ENCODE measurements around the gene KLHL34. TPM values are rescaled to one million over a fixed set of nuclear protein-coding genes. Genes with fewer than 3 reads are reported as not detected.
A peak's percentile ranks its signal among the peaks of the same experiment; 100 is the strongest.

KLHL34 gene, protein sequence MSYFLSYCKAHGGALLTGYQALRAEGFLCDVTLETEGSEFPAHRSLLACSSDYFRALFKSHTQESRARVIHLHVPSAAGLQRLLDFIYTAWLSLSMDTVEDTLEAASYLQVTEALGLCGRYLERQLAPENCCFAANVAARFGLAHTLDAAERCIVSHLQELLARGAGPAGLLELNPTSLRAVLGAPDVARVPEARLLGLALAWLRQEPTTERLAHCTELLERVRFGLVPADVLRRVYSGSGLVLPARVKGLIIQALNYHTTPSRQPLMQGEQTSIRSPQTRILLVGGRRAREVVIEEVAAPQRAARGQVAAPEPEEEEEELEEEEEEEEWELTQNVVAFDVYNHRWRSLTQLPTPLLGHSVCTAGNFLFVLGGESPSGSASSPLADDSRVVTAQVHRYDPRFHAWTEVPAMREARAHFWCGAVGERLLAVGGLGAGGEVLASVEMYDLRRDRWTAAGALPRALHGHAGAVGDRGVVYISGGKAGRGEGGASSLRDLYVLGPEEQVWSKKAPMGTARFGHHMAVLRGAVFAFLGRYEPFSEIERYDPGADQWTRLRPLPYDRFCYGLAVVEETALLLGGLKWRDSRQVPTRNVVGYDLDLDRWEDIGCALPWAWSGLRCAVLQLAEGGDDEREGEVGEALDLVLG
- total RNA-seq = 1 to 10 TPM in 1 of 2 donors, under 1 TPM in 1; 0.76 to 1.5 TPM

DNA sequence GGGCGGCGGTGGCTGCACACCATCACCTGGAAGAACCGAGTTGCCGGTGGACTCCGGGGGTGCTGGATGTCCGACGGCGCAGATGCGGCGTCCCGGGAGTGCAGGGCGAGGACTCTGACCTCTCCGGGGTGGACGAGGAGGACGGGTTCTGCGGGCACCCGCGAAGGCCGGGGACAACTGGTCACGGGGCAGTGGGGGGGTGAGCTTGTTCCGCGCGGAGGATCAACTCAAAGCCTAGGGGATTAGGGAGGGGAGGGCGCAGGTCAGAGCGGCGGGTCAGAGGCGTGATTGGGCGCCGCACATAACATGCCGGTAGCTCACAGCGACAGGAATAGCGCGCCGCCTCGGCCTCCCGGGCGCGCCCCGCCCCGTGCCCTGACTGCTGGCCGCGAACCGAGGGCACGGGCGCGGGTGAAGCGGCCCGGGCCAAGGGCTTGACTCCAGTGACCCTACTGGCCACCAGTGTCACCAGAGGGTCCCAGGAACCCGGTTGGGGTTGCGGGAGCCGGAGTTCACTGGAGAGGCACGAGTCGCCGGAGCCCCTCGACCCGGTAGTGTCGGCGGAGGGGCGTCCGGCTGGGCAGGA, at the start of gene KLHL34:
Gene KLHL34 (minus strand): TSS at position 179 of the 586 bp plus-strand sequence. CDS start 542 bp downstream, outside the sequence.
- no peaks in the 10 kb centered on the region for H3K9me3 Mint-ChIP-seq
- peak within 1 kb of the TSS in 1 of 2 donors; percentile 54 for H3K27ac Mint-ChIP-seq
- H3K36me3 Mint-ChIP-seq = no peaks in the 10 kb centered on the region
- DNase-seq (ENCODE audit: low spot score in 2 of 2) (peak in 1 of 2 donors; percentile 5), ATAC-seq (peak; percentile 78 to 84)

DNA sequence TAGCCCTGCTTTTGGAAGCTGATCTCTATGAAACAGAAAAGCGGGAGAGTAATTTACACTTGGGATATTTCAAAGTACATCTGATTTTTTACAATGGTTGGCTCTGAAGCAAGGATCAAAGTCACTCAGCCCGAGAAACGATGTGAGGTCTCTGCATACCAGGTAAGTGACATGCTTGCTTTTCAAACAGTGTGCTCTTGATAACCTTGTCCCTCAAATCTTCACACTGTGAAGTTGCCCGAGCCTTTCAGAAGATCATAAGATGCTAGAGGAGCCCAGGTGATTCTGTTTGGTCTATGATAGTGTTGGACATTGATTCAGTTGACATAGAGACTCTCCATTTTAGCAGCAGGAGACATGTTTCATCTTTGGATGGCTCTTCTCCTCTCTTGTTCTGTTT, 47.1 kb upstream of the KLHL34 start:
- DNase-seq (ENCODE audit: low spot score in 2 of 2) (no peak), ATAC-seq (no peak)
- Mint-ChIP-seq H3K36me3 (no peaks in the 10 kb centered on the region), H3K9me3 (no peaks in the 10 kb centered on the region), H3K27ac (no peak overlapping the region)

DNA sequence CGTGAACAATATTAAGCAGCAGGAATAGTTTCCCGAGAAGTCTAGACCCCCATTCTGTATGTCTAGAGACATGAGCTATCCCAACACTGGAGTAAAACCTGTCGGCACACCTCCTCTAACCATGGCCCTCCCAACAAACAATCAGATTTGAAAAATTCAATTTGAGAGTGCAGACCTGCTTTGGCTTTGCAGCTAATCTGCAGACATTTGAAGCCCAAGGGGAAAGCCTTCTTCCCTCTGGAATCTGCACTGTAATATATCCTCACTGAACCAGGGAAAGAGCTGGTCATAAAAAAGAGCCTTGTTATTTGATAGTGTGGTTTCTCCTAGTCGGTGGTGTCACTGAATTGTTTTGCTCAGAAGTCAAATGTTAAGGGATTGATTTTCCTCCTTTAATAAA, 44.6 kb upstream of the KLHL34 start:
- ATAC-seq (no peak), DNase-seq (ENCODE audit: low spot score in 2 of 2) (no peak)
- Mint-ChIP-seq H3K36me3 (no peaks in the 10 kb centered on the region), H3K9me3 (no peaks in the 10 kb centered on the region), H3K27ac (no peak overlapping the region)

DNA sequence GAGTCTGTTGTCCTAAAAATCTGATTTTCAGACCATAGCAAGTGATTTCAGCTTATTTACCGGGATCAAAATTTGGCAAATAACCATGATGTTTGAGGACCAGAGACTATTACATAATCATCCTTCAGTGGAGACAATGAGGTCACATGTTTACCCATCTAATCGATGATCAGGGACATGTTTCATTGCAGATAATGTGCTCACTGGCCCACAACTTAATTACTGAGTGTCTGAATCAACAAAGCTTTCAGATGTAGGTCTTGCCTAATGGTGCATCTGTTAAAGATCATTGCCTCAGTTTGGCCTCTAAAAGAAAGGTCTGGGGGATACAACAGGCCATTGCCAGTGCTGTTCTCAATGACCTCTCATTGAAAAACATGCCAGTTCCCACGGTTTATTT, 42.8 kb upstream of the KLHL34 start:
- Mint-ChIP-seq H3K9me3 (no peaks in the 10 kb centered on the region), H3K27ac (no peak overlapping the region), H3K36me3 (no peaks in the 10 kb centered on the region)
- ATAC-seq (no peak), DNase-seq (ENCODE audit: low spot score in 2 of 2) (no peak)

DNA sequence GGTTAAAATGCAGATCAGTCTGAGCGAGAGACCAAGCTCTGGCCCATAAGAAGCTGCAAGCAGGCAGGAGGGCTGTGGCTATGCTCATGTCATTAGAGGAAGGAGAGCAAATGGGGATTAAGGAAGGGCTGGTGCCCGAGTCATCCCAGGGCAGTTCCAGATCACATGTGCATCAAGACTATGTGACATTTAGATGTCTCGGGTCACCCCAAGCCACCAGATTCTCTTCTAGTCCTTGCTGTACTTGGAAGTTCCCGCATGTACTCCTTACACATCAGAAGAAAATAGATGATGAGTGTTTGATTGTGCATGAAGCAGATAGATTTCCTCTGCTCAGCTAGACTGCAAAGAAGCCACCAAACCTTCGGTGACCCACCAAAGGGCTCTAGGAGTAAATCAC, 42.1 kb upstream of the KLHL34 start:
- Mint-ChIP-seq H3K27ac (no peak overlapping the region), H3K9me3 (no peaks in the 10 kb centered on the region), H3K36me3 (no peaks in the 10 kb centered on the region)
- ATAC-seq (no peak), DNase-seq (ENCODE audit: low spot score in 2 of 2) (no peak)

DNA sequence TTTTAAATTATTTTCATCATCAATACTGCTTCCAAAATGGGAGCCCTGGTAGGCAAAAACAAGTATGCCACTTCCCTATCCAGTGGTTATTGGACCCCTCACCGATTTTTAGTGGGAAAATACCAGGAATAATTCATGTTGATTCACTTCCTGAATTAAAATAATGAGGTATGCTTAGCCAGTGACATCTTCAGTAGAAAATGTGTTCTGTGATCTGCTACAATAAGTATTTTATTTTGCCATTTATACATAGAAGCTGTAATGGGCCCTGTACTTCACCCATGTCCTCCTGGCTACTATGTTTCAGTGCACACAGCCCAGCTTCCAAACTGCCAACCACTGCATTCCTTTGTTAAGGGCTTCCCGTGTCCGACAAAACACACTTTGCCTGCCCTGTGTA, 41.0 kb upstream of the KLHL34 start:
- H3K27ac Mint-ChIP-seq = no peak overlapping the region
- H3K36me3 Mint-ChIP-seq = no peaks in the 10 kb centered on the region
- ATAC-seq (no peak), DNase-seq (ENCODE audit: low spot score in 2 of 2) (no peak)
- H3K9me3 Mint-ChIP-seq = no peaks in the 10 kb centered on the region

DNA sequence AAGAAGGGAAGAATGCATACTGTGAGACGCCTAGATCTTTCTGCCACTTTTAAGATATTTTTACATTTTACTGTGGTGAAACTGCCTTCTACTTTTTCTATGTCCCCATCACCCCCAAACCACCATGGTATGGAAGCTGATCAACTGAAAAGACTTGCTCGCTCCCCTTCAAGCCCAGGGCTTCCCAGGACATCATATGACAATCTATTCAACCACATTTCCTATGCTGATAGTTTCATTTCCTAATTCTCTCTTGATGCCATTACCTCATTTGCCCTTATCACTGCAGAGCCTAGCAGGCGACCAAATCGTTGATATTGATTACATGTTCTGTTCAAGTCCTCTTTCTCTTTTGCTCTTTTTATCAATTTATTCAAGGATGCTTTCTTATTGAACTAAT, 40.1 kb upstream of the KLHL34 start:
- no peak for ATAC-seq
- DNase-seq (ENCODE audit: low spot score in 2 of 2) = no peak
- H3K9me3 Mint-ChIP-seq = no peaks in the 10 kb centered on the region
- no peaks in the 10 kb centered on the region for H3K36me3 Mint-ChIP-seq
- no peak overlapping the region for H3K27ac Mint-ChIP-seq

DNA sequence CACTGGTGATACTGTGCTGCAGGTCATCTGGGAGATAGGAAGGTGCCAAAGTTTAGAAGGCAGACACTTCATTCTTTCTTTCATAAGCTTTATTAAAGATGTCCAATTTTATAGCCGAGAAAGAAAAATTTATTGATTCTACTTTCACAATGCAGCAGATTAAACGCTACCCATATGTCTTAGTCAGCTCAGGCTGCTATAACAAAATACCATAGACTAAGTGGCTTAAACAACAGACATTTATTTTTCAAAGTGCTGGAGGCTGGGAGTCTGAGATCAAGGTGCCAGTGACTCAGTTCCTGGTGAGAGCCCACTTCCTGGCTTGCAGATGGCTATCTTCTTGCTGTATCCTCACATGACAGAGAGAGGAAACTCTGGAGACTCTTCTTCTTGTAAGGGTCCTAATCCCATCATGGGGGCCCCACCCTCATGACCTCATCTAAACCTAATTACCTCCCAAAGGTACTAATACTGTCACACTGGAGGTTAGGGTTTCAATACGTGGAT, 33.4 kb upstream of the KLHL34 start:
- ATAC-seq (peak in 1 of 2 donors; percentile 48), DNase-seq (ENCODE audit: low spot score in 2 of 2) (no peak)
- H3K36me3 Mint-ChIP-seq = no peaks in the 10 kb centered on the region
- no peak overlapping the region for H3K27ac Mint-ChIP-seq
- H3K9me3 Mint-ChIP-seq = no peaks in the 10 kb centered on the region

DNA sequence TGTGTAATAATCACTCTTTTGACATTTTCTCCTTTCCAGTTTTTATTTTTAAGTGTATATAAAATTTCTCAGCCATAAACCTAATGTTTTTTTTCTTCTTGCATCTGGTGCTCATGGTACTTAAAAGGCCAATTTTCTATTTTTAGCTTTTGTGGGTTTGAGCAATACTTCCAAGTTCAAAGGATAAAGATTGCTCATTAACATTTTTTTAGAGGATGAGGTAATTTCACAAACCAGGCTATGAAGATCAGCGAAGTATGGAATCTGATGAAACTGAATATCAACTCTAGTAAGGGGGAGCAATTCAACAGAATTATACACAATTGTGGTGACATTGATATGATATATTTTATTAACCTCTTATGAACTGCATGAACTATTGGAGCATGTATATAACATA, 25.8 kb upstream of the KLHL34 start:
- DNase-seq (ENCODE audit: low spot score in 2 of 2) (no peak), ATAC-seq (no peak)
- Mint-ChIP-seq H3K36me3 (no peaks in the 10 kb centered on the region), H3K27ac (no peak overlapping the region), H3K9me3 (no peaks in the 10 kb centered on the region)

DNA sequence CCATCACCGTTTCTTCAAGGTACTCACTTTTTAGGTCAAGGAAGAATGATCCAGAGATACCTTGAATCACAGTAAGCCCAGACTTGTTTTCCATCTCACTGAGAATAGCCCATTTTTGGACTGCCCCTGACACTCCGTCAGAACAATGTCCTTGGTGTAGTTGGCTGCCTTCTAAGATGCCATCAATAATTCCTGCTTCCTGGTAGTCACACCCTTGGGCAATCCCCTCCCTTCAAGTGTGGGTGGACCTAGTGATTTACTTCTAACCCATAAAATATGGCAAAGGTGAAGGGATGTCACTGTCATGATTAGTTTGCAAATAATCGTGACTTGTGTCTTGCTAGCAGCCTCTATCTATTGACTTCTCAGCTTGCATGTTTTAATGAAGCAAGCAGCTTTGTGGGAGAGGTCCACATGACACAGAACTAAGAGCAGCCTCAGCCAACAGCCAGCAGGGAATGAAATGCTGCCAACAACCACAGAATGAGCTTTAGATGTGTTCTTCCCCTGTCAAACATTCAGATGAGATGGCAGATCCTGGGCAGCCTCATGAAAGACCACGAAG, 20.0 kb upstream of the KLHL34 start:
- no peak for DNase-seq (ENCODE audit: low spot score in 2 of 2)
- no peak overlapping the region for H3K27ac Mint-ChIP-seq
- H3K9me3 Mint-ChIP-seq = no peaks in the 10 kb centered on the region

DNA sequence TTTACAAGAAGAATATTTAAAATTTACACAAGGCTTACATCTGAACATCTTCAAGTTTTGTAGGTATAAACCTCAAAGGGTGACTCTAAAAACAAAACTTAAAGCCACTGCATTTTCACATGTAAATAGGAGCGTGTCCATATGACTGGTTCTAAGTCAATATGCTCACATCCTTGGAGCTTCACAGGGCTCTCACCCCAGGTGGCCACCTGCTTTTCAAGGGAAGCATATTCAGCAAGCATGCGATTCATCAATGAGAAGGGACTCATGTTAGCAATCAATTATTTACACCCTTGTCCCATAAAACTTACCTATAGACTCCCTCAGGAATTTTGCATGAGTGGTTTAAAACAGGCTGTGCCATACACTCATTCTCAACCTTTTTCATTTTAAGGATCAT, 17.8 kb upstream of the KLHL34 start:
- Mint-ChIP-seq H3K36me3 (no peaks in the 10 kb centered on the region), H3K27ac (no peak overlapping the region), H3K9me3 (no peaks in the 10 kb centered on the region)
- no peak for DNase-seq (ENCODE audit: low spot score in 2 of 2)
- ATAC-seq = no peak

More for the DNA sequence above, 20.0 kb upstream of the KLHL34 start:
- ATAC-seq = no peak
- no peaks in the 10 kb centered on the region for H3K36me3 Mint-ChIP-seq

DNA sequence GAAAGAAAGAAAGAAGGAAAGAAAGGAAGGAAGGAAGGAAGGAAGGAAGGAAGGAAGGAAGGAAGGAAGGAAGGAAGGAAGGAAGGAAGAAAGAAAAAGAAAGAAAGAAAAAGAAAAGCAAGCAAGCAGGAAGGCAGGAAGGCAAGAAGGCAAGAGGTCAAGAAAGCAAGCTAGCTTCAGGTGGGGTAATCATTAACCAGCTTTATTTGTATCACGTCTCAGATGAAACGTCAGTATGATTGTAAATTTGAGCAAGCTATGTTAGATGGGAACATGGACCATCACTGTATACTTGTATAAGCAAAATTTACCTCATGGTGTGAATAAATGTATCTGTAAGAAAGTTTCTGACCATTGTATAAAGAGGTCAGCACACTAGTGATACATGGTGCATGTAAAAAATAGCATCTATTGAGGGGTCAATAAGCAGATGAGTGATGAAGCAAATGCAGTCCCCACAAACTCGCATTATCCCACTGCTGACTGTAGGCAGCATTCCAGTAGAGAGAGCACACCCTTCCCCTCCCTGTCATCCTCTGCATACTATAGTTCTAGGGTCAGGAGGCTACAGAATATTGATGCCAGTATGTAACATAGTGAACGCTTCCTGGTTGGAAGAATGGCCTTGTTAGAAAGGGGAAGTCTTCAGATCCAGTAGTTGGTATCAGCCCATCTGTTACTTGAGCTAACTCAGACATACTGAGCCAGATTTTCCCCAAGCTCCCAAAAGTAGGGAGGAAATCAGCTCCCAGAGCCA, 16.5 kb upstream of the KLHL34 start:
- Mint-ChIP-seq H3K9me3 (no peaks in the 10 kb centered on the region), H3K27ac (no peak overlapping the region), H3K36me3 (no peaks in the 10 kb centered on the region)
- DNase-seq (ENCODE audit: low spot score in 2 of 2) = no peak
- no peak for ATAC-seq

DNA sequence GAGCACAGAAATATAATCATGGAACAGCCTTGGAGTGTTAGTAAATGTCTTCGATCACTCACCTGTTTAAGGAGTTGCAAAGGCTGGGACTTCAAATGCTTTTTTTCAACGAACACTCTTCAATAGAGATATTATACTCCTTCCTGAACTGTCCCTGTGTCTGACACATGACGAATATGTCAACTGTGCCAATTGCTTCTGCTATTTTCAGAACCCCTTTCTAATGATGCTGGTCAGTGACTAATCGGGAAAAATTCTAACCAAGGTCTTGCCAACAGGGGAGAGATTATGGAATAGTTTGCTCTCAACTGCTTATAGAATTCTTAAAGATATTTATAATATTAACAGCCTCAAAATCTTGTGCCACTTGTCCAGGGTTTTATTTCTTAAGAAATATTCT, 8.5 kb upstream of the KLHL34 start:
- no peaks in the 10 kb centered on the region for H3K36me3 Mint-ChIP-seq
- ATAC-seq (no peak), DNase-seq (ENCODE audit: low spot score in 2 of 2) (no peak)
- H3K27ac Mint-ChIP-seq = no peak overlapping the region
- H3K9me3 Mint-ChIP-seq = no peaks in the 10 kb centered on the region

DNA sequence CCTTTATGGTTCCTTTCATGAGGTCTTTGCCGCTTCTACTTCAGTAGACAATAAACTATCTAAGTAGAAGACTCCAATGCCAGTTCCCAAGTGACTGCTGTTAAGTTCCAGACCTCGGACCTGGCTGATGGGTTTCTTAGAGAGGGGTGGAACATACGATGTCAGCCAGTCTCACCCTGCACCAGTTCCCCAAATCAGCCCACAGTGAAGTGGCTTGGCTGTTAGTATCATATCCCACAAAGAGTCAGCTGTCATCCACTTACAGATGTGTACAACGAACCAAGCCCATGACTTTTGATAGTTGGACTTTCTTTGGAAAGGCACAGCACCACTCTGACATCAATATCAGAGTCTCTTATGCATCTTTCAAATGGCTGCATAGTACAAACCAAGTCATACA, 8.1 kb upstream of the KLHL34 start:
- DNase-seq (ENCODE audit: low spot score in 2 of 2) (no peak), ATAC-seq (no peak)
- H3K9me3 Mint-ChIP-seq = no peaks in the 10 kb centered on the region
- H3K36me3 Mint-ChIP-seq = no peaks in the 10 kb centered on the region
- no peak overlapping the region for H3K27ac Mint-ChIP-seq

DNA sequence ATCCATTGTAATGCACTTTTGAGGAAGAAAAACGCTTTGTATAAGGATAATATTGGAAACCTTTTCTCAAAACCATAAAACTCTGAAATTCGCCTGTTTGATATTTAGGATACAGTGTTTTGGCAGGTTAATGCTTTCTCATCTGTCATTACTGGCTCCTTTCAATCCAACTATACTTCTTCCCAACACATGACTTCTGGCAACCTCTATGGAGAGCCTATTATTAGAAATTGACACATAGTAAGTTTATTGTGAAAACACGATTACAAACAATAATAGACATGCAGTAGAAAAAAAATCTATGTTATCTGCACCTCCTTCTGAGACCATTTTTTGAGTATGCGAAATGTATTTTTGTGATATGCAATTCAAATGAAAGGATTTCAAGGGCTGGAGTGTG, 4.6 kb upstream of the KLHL34 start:
- DNase-seq (ENCODE audit: low spot score in 2 of 2) (no peak), ATAC-seq (no peak)
- Mint-ChIP-seq H3K27ac (no peak overlapping the region), H3K9me3 (no peaks in the 10 kb centered on the region), H3K36me3 (no peaks in the 10 kb centered on the region)

DNA sequence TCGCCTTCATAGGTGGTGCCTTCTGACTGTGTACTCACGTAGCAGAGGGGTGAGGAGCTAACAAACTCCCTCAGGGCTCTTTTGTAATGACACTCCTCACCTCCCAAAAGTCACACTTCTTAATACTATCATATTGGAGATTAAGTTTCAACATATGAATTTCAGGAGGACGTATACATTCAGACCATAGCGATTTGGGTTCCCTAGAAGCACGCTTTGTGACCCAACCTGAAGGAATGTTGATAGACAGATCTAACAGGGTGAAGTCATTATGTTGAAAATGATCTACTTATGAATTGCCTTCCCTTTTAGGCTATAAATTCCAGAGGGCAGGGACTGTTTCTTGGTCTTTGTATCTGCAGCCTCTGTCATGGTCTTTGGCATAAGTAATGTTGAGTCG, 3.2 kb upstream of the KLHL34 start:
- Mint-ChIP-seq H3K36me3 (no peaks in the 10 kb centered on the region), H3K9me3 (no peaks in the 10 kb centered on the region), H3K27ac (no peak overlapping the region)
- no peak for ATAC-seq
- DNase-seq (ENCODE audit: low spot score in 2 of 2) = no peak

DNA sequence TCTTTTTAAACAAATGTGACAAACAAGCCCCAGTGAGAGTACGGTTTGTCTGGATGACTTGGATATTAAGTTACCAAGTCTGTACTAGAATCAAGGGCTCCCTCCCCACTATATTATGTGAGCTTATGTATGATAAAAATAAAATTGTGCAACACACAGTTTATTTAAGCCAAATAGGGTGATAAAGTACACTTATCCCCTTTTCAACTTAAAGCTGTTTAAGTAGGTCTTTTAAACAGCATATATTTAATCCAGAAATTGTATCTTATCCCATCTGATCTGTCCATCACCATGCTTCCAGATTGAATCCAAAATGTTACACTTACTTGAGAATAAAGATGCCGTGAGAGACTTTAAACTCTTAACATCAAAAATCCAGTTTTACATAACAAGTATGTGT, 2.0 kb upstream of the KLHL34 start:
- DNase-seq (ENCODE audit: low spot score in 2 of 2) (no peak), ATAC-seq (no peak)
- Mint-ChIP-seq H3K36me3 (no peaks in the 10 kb centered on the region), H3K27ac (no peak overlapping the region), H3K9me3 (no peaks in the 10 kb centered on the region)

Data from activated naive CD4-positive, alpha-beta T cell treated with anti-CD3 and anti-CD28 coated beads, Interleukin-2, amount 50 U/mL, for 72 hours (primary cell).